ENCODE measurements around the gene DAPK1.

DAPK1 gene

DNA sequence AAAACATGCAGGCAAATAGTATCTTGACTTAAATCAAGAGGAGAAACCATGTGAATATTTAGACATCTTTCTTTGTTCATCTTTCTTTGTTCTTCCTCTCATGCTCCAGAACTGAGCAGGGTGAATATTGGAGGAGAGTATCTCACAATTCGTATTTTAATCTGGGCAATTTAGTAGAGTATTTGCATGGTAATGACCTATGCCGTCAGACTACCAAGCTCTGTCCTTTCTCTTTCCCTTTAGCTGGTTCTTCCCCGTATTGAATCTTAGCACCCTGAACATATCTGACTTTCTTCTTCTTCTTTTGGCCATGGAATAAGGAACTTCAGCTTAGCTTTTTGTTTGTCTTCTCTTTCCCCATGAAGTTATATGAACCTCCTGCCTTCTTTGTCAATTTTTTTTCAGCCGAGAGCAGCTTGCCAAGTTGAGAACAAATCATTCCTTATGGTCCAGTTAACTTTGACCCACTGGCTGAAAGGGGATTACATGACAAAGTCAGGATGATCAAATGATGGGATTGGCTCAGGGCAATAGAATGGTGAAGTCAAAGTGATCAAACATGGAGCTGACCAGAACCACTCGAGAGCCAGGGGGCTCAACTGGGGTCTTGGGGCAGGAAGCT, 95.8 kb downstream of the DAPK1 start:
- DNase-seq (ENCODE audit: low spot score): no peak

DNA sequence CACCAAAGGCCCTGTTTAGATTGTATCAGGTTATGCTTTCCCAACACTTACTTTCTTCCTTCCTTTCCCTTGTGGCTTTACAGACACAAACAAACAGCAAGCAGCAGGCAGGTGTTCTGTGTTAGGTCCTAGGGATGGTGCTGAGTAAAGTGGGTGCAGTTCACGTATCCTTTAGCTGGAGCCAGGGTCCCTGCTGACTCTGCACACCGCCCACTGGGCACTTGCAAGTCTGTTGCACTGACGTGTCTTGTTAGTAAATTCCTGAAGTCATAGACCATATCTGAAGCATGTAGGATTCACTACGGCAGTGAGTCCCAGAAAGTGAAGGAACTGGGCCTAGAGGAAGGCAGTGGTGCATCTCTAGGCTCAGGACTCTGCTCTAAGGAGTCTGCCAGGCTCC, 96.5 kb downstream of the DAPK1 start:
- DNase-seq (ENCODE audit: low spot score): no peak

- DNase-seq (ENCODE audit: low spot score): no peak
These were observed 97.0 kb downstream of the DAPK1 start for GRCh38 chr9:87594662-87595061.

DNA sequence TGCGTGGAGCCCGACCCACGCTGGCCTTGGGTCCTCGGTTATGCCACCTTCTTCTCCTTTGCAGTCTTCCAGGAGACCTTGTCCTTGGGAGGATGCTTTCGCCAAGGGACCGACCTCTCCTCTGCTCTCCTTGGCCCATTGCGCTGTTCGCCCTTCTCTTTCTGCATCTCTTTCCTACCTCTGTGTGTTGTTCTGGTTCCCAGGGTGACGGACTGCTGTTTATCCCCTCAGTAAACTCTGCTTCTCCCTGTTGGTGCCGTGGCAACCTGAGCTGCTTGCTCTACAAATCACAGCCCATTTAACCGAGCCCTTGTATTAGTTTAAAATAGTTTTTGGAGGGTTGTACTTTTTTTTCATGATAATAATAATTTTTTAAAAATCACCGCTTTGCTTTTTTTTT, 97.9 kb downstream of the DAPK1 start:
- no peak for DNase-seq (ENCODE audit: low spot score)

DNA sequence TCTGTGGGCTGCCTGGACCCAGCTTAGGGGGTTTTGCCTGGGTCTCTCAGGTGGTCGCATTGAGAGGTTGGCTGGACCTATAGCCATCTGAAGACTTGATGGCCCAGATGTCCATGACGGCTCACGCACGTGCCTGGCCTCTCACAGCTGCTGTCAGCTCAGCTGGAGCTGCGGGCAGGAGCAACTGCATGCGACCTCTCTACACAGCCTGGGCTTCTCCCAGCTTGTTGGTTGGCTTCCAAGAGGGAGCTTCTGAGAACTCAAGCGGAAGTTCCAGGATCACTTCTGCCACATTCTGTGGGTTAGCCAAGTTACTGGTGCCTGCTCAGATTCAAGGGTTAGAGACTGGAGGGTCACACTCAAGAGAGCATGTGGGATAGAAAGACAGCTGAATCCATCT, 99.2 kb downstream of the DAPK1 start:
- no peak for DNase-seq (ENCODE audit: low spot score)

DNA sequence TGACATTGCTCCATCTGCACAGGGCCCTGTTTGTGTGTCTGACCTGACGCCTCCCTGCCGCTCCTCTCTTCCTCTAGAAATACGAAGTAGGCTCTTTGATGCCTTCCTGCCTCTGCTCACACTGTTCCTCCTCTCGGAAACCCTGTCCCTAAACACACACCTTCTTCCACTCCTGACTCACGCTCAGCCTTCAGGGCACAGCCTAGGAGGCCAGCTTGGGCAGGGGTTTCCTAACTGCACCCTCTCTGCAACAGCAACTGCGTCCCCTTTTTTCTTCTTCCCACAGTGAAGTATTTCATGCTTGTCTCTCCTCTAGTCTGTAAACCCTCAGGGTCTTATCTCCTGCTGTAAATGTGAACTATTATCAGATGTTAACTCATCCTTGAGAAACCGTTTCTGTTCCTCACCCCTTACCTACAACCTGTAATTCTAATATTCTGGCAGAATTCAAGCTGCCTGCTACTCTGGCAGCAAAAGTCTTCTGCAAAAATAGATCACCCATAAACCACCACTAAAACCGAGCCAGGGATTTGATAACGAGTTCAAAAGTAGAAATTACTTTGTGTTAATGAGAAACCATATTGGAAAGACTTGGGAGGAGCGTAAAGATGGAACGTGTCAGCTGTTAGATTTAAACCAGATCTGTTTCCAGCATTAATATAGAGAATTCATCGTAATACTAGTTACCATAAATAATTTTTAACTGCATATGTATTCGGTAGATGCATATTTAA, 100.2 kb downstream of the DAPK1 start:
- DNase-seq (ENCODE audit: low spot score): no peak

- DNase-seq (ENCODE audit: low spot score): no peak
These were observed 102.4 kb downstream of the DAPK1 start for GRCh38 chr9:87599901-87600610.

DNA sequence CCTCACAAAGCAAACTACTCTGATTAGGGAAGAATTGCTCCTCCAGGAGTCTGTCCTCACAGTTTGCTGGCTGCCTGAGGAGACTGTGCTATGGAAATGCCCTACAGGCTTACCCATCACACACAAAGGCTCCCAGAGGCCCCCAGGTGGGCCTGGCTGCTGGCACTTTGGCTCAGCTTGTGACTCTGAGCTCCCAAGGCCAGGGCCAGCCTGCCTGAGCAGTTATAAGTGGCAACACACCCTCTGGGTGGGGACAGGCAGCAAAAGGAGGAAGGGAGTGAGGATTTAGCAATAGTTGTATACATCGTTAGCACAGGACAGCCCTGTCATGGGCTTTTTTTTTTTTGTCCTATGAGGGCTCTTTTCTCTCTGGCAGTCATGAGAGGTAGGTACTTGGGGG, 103.5 kb downstream of the DAPK1 start:
- no peak for DNase-seq (ENCODE audit: low spot score)

GRCh38 chr9:87601595-87601994, 103.9 kb downstream of the DAPK1 start:
- DNase-seq (ENCODE audit: low spot score): no peak

- DNase-seq (ENCODE audit: low spot score): no peak
These were observed 105.4 kb downstream of the DAPK1 start for GRCh38 chr9:87602933-87603643.

GRCh38 chr9:87603854-87604490, 106.3 kb downstream of the DAPK1 start:
- DNase-seq (ENCODE audit: low spot score): no peak

DNA sequence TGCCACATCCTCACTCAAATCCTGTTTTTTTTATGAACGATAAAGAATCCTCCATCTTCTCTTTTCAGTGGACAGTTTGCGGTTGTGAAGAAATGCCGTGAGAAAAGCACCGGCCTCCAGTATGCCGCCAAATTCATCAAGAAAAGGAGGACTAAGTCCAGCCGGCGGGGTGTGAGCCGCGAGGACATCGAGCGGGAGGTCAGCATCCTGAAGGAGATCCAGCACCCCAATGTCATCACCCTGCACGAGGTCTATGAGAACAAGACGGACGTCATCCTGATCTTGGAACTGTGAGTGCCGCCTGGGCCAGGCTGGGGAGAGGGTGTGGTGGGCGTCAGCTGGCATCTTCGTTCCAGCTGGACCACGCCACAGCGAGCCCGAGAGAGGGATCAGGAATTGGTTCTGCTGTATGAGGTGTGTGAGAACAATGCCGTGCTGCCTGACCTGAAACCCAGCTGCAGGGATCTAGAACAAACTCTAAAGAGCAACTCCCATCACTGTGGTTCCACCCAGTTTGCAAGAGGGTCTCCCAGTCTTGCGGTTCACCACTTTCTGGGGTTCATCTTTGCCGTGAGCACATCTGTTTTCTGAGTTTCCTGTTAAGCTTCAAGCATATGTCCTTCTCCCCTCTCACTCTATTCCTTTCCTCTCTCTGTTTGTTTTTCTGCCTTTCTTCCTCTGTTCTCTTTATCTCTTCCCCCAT, 107.4 kb downstream of the DAPK1 start:
- DNase-seq (ENCODE audit: low spot score): no peak

GRCh38 chr9:87605676-87606075, 108.0 kb downstream of the DAPK1 start:
- DNase-seq (ENCODE audit: low spot score): no peak

GRCh38 chr9:87606841-87607521, 109.3 kb downstream of the DAPK1 start:
- no peak for DNase-seq (ENCODE audit: low spot score)

GRCh38 chr9:87607859-87608258, 110.2 kb downstream of the DAPK1 start:
- DNase-seq (ENCODE audit: low spot score): no peak

- no peak for DNase-seq (ENCODE audit: low spot score)
These were observed 111.3 kb downstream of the DAPK1 start for GRCh38 chr9:87609002-87609401.

DNA sequence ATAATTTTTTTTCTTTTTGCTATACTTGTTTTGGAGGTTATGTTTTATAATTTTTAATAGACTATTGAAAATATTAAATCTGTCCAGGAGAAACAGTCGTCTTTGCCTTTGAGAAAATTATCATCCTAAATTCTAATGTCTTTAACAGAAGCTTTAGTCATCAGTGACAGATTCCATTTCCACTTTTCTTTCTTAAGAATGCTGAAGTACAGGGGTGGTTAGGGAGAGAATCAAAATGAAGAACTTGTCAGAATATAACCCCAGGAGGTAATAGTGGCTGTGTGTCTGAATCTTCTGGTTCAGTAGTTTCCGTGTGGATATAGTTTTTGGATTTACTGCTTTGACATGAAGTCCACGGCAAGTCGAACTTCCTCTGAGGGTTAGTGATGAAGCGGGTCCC, 111.8 kb downstream of the DAPK1 start:
- DNase-seq (ENCODE audit: low spot score): no peak

- no peak for DNase-seq (ENCODE audit: low spot score)
These were observed 112.8 kb downstream of the DAPK1 start for GRCh38 chr9:87610200-87611155.

DNA sequence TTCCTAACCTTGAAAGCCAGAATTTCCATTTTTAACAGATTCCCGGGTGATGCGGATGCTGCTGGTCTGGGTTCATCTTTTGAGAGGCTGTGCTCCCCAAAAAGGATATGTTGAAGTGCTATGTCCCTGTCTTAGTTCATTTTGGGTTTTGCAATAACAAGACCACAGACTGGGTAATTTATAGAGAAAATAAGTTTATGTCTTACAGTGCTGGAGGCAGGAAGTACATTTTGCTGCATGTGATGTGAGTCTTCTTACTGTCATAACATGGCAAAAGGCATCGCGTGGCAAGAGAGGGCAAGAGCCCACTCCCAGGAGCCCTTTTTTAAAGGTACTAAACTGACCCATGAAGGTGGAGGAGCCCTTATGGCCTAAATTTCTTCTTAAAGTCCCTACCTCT, 114.1 kb downstream of the DAPK1 start:
- no peak for DNase-seq (ENCODE audit: low spot score)

- DNase-seq (ENCODE audit: low spot score): no peak
These were observed 114.9 kb downstream of the DAPK1 start for GRCh38 chr9:87612536-87612935.

Measured in activated CD4-positive, alpha-beta T cell treated with anti-CD3 and anti-CD28 coated beads, Interleukin-2, Interleukin-4, amounts not matched to agents 100 ng/mL and 50 ng/mL, durations not matched to agents 16 hours and 8 hours (primary cell).